NCI-H2107 (cell line): ENCODE measurements around the gene PRSS8.

Experiments used
- DNase-seq: peaks from one replicate; lab custom pipeline; 2025; lab: John Stamatoyannopoulos, UW

Gene PRSS8

GRCh38 chr16:31128711-31129567 lies 6.6 kb downstream of the PRSS8 start:
- DNase-seq, result no peak

GRCh38 chr16:31127182-31127581 lies 8.3 kb downstream of the PRSS8 start:
- DNase-seq, result no peak

DNA sequence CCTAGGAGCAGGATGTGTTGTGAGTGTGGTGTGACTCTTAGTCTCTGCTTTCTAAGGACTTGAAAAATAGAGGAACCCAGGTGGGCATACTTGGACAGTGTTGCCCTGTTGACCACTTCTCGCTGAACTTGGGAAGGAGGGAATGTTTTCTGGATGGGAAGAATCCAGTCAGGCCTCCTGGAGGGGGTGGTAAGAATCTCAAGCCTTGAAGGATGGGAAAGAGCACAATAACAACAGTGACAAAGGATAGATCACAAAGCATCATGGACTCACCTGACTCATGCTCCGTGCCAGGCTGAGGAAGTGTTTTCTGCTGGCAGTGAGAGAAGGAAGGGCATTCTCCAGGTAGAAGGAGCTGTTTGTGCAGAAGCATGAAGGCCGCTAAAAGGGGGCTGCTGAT lies 9.7 kb downstream of the PRSS8 start:
- DNase-seq, result no peak

DNA sequence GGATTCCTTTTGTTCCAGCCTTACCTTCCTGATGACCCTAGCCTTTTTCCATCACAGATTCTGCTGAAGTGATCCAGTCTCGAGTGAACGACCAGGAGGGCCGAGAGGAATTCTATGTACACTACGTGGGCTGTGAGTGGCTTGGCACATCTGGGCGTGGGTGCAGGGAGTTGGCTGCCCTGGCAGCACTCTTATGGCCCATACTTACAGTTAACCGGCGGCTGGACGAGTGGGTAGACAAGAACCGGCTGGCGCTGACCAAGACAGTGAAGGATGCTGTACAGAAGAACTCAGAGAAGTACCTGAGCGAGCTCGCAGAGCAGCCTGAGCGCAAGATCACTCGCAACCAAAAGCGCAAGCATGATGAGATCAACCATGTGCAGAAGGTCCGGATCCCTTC lies 15.4 kb downstream of the PRSS8 start:
- no peak for DNase-seq

GRCh38 chr16:31118223-31119155 lies 17.0 kb downstream of the PRSS8 start:
- DNase-seq, result no peak

- DNase-seq, result peak; percentile 95
Measured at GRCh38 chr16:31117384-31118222, 17.9 kb downstream of the PRSS8 start, which contains the start of gene KAT8. KAT8 (plus strand) TSS chr16:31117664; CDS start chr16:31117682, 18 bp downstream.

- no peak for DNase-seq
Measured at GRCh38 chr16:31114468-31114867, 21.1 kb downstream of the PRSS8 start.

- DNase-seq, result no peak
Measured at GRCh38 chr16:31113121-31114120, 22.1 kb downstream of the PRSS8 start.

- no peak for DNase-seq
Measured at GRCh38 chr16:31112711-31113110, 22.8 kb downstream of the PRSS8 start.

DNA sequence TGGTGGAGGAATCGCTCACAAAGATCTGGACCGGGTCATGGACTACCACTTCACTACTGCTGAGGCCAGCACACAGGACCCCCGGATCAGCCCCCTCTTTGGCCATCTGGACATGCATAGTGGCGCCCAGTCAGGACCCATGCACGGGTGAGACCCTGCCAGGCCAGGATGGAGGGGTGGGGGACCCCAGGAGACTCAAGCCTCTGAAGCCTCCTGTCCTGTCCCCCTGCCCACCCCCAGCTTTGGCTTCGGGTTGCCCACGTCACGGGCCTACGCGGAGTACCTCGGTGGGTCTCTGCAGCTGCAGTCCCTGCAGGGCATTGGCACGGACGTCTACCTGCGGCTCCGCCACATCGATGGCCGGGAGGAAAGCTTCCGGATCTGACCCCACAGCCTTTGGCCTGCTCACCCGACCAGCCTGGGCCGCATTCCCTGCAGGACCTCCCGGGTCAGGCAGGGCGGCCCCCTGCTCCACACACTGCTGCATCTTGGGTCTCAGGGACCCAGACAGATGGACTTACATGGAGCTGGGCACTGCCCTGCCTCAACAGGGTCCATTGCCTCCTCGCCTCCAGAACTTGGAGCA lies 23.6 kb downstream of the PRSS8 start:
- no peak for DNase-seq

DNA sequence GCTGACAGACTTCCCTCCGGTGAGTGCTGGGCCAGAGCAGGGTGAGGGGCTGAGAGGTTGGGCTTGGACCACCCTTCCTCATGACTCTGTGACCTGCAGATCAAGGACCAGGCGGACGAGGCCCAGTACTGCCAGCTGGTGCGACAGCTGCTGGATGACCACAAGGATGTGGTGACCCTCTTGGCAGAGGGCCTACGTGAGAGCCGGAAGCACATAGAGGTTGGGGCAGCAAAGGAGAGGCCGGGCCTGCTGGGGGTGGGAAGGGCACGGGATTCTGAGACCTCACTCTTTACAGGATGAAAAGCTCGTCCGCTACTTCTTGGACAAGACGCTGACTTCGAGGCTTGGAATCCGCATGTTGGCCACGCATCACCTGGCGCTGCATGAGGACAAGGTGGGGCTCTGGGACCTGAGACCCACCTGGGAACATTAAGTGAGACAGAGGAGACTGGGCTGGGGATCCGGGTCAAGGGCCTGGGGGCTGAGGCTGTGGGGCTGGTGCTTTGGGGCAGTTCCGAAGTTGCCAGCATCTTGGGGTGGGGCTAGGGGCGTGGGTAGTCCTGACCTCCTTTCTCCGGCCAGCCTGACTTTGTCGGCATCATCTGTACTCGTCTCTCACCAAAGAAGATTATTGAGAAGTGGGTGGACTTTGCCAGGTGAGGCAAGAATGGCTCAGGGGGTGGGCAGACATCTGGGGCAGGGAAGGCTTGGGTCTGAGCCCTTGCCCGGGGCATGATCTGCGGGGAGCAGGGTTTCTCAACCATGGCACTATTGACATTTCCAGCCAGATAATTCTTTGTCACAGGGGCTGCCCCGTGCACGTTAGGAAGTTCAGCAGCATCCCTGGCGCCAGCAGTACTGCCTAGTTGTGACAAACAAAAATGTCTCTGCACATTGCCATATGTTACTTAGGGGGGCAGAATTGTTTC lies 25.2 kb downstream of the PRSS8 start:
- no peak for DNase-seq

DNA sequence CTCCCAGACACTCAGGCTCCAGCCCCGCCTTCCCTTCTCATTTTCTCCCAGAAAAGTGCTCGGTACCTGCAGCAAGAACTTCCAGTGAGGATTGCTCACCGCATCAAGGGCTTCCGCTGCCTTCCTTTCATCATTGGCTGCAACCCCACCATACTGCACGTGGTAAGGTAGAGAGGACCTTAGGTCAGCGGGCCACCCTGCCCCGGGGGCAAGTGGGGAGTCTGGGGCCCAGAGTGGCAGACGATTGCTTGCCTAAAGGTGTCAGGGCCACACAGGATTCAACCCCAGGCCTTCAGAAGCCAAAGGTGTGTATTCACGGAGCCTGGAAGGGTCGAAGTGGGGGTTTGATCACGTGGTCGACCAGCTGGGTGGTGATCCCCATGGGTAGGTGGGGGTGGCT lies 25.9 kb downstream of the PRSS8 start:
- DNase-seq, result no peak

DNA sequence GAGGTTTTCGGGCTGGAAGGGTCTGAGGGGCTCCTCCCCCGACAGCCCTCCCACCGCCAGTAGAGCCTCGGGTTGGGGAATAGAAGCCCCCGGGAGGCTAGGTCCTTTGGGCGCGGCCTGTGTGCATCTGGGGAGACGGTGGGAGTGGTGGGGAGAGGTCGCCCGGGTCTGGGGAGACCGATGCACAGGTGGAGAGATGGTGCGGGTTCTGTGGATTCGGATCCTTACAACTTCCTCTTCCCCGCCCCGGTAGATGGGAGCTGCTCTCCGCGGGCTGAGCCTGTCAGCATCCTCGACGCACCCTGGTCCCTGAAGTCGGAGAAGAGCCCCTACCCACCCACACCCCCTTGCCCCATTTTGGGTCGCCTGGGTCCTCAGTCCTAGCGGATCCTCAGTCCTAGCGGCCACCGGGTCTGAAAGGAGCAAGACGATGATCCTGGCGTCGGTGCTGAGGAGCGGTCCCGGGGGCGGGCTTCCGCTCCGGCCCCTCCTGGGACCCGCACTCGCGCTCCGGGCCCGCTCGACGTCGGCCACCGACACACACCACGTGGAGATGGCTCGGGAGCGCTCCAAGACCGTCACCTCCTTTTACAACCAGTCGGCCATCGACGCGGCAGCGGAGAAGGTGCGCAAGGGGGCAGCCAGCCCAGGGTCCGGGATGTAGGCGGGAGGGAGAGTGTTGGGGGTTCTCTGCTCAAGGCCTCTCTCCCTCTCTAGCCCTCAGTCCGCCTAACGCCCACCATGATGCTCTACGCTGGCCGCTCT lies 26.6 kb downstream of the PRSS8 start:
- DNase-seq, result no peak

DNA sequence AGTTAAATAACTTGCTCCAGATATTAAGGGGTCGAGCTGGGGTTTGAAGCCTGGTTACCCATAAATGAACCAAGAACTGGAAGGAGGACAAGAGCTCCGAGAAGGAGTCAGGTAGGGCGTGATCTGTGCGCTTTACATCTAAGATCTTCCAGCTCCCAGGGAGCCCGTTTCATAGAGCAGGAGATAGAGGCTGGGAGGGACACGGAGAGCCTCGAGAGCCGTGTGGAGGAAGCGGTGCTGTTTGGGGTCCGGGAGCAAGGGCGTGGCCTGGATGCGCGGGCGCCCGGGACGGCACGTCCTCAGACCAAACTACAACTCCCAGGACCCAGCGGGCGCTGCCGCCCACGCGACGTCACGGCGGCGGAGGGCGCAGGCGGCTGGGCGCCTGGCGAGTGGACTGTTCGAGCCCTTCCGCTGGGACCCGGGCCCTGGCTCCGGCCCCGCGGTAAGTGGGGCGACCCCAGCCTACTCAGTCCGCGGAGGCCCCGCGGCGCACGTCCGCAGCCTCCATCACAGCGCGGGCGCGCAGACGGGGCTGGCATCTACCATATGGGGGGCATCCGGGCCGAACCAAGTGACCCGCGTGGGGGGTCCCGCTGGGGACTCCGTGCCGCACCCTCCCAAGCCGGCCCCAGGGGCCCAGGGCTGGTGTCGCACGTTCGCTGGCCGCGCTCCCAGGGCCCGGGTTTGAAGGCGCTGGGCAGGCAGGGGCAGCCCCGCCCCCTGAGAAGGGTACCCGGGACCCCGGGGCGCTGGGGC lies 27.3 kb downstream of the PRSS8 start, which contains the start of gene BCKDK:
Gene BCKDK (plus strand): TSS at position 352 of the 759 bp plus-strand sequence. CDS start 838 bp downstream, outside the sequence.
- DNase-seq, result no peak

DNA sequence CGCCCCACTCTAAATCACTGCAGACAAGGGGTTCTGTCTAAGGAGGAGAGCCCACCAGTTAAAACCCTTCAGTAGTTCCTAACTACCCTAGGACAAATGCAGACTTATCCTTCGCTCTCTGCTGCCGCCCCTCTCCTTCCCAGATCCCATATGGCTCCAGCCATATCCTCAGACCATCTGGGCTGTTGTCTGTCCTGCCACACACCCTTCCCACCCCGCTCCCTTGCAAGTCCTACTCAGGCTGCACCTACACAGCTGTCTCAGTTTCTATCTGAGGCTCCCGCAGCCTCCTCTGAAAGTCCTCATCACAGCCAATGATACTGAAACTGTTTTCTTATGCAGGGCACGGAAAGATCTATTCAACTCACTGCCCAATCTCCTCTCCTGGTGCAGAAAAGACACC lies 28.1 kb downstream of the PRSS8 start:
- no peak for DNase-seq

DNA sequence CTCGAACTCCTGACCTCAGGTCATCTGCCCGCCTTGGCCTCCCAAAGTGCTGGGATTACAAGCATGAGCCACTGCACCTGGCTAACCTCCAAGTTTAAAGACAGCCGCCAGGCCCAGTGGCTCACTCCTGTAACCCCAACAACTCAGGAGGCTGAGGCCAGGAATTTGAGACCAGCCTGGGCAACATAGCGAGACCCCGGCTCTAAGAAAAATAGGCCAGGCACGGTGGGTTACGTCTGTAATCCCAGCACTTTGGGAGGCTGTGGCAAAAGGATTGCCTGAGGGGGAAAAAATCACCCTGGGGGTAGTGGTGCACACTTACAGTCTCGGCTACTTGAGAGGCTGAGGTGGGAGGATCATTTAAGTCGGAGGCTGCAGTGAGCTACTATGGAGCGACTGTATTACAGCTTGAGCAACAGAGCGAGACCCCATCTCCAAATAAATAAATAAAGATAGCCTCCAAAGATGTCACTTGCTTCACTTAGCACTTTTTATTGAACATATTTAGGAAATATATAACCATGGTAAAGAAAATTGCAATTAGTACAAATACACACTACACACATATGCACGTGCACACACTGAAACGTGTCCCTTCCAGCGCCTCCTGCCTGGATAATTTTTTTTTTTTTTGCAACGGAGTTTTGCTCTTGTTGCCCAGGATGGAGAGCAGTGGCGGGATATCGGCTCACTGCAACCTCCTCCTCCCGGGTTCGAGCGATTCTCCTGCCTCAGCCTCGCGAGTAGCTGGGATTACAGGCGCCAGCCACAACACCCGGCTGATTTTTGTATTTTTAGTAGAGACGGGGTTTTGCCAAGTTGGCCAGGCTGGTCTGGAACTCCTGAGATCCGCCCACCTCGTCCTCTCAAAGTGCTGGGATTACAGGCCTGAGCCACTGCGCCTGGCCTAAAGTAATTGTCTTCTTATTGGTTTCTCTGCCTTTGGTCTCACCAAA lies 28.7 kb downstream of the PRSS8 start:
- no peak for DNase-seq
